ENCODE measurements around the gene P2RX7.

DNA sequence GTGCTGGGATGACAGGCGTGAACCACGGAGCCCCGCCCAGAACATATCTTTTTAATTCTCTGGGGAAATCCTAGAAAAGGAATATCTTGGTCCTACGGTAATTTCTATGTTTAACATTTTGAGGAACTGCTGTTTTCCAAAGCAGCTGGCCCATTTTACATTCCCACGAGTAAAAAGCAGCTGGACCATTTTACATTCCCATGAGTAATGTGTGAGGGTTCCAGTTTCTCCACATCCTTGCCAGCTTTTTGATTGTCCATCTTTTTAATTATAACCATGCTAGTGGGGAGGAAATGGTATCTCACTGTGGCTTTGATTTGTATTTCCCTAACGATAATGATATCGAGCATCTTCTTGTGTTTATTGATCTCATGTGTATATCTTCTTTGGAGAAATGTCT, 72.8 kb downstream of the P2RX7 start:
- TF ChIP-seq, protein P1, sequence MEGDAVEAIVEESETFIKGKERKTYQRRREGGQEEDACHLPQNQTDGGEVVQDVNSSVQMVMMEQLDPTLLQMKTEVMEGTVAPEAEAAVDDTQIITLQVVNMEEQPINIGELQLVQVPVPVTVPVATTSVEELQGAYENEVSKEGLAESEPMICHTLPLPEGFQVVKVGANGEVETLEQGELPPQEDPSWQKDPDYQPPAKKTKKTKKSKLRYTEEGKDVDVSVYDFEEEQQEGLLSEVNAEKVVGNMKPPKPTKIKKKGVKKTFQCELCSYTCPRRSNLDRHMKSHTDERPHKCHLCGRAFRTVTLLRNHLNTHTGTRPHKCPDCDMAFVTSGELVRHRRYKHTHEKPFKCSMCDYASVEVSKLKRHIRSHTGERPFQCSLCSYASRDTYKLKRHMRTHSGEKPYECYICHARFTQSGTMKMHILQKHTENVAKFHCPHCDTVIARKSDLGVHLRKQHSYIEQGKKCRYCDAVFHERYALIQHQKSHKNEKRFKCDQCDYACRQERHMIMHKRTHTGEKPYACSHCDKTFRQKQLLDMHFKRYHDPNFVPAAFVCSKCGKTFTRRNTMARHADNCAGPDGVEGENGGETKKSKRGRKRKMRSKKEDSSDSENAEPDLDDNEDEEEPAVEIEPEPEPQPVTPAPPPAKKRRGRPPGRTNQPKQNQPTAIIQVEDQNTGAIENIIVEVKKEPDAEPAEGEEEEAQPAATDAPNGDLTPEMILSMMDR (conservative IDR thresholded peaks at IDR 0.05; ENCODE audit: low read depth, low read length), result no peak
- TF ChIP-seq EZH2 (IDR thresholded peaks at IDR 0.05; ENCODE audit: borderline replicate concordance, low read depth, low read length, poor library complexity, severe bottlenecking), result no peak

All from A673 (cell line).